ENCODE results near the gene RTN4RL2. TPM values are rescaled to one million over a fixed set of nuclear protein-coding genes. Genes with fewer than 3 reads are reported as not detected.

Gene RTN4RL2
- total and polyA plus RNA-seq, 9 of the 15 experiments (the other 6 are each of a cell fraction or from before 2014, with no cell fraction given), result 0.06 to 1.9 (median 0.34) TPM; not detected in 4

DNA sequence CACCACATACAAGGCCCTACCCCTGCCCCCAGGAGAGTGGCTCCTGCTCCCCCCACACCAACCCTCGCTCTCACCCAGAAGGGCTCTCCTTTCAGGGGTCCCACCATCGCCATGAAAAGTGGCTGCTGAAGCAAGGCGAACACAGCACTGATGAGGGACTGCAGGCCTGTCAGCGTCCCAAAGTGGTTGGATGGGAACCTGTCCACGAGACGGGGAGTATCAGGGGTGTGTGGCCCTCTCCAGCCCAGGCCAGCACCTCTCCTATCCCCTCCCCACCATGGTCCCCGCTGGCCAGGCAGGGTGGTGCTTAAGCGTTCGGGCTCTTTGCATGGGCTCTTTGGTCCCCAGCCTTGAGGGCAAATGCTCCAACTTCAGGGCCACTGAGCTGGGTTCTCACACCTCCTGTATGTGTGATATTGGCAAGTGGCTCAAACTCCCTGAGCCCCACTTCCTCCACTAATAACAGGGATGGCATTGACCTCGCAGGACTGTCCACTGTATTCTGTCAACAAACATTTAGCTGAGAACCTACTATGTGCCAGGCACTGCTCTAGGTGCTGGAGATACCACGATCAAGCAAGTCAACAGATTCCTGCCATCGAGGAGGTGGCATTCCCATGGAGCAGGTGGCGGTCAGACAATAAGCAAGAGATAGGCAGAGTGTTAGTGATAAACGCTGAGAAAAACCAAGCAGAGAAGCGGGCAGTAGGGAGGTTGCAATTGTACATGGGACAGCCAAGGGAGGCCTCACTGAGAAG, 26.9 kb downstream of the RTN4RL2 start:
- no peaks in the 10 kb centered on the region for H3K9me1 ChIP-seq (ENCODE audit: control insufficient read depth, insufficient read depth, low read length)
- DNase-seq (ENCODE audit: extremely low read depth in 1 of 4, low spot score in 3 of 4), result no peak
- H3K27ac ChIP-seq (ENCODE audit: extremely low read depth, low read depth, low read length), result no peak overlapping the region
- TF ChIP-seq POLR2G (IDR thresholded peaks at IDR 0.05; ENCODE audit: low read depth, low read length), result peak; percentile 54
- TF ChIP-seq, protein P1, sequence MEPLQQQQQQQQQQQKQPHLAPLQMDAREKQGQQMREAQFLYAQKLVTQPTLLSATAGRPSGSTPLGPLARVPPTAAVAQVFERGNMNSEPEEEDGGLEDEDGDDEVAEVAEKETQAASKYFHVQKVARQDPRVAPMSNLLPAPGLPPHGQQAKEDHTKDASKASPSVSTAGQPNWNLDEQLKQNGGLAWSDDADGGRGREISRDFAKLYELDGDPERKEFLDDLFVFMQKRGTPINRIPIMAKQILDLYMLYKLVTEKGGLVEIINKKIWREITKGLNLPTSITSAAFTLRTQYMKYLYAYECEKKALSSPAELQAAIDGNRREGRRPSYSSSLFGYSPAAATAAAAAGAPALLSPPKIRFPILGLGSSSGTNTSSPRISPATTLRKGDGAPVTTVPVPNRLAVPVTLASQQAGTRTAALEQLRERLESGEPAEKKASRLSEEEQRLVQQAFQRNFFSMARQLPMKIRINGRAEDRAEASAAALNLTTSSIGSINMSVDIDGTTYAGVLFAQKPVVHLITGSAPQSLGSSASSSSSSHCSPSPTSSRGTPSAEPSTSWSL (CRISPR knock-in tag; IDR thresholded peaks at IDR 0.05; ENCODE audit: borderline replicate concordance), result no peak
- 0 out of 2 replicates have a peak, but pooled peaks have one; percentile 22 for TF ChIP-seq RBFOX2 (IDR thresholded peaks at IDR 0.05; ENCODE audit: low read depth, low read length)
- TF ChIP-seq HEY1 (CRISPR knock-in tag; IDR thresholded peaks at IDR 0.05; ENCODE audit: borderline replicate concordance), result no peak
- no peak for TF ChIP-seq MAX (CRISPR knock-in tag; IDR thresholded peaks at IDR 0.05)
- TF ChIP-seq ZKSCAN1 (IDR thresholded peaks at IDR 0.05; ENCODE audit: low read depth, low read length), result peak; percentile 76
- peaks cover 0 to 8% of the 10 kb centered on the region in 2 experiments; a peak in 1 of 5 replicates for H3K4me1 ChIP-seq (replicated peaks in 1 of 2; ENCODE audit: control insufficient read depth in 2 of 2, insufficient read depth in 2 of 2, low read length in 2 of 2)
- ChIA-PET POLR2A (interaction anchor here (0.5 kb wide), 1 partner anchor 153 kb away, joined by 4 read pairs; no protein-coding TSS in a partner anchor), CTCF (ENCODE audit: low intra/inter-chr PET ratio) (no interaction called here)
- no peak overlapping the region for H3K4me3 ChIP-seq
- H2AFZ ChIP-seq (ENCODE audit: low read depth, low read length), result no peak overlapping the region
- H3K9me3 ChIP-seq (replicated peaks; ENCODE audit: control insufficient read depth, insufficient read depth, low read depth, low read length), result no peaks in the 10 kb centered on the region
- no peak for FAIRE-seq
- intact Hi-C loops (cut with micrococcal nuclease), result no loop called here
- in situ Hi-C loops (cut with MboI), result no loop called here
- H3K27me3 ChIP-seq (ENCODE audit: control insufficient read depth in 2 of 2, insufficient read depth in 2 of 2, low read length in 2 of 2), result no peaks in the 10 kb centered on the region
- 89% methylated on average over 15 of the region's 15 CpGs for WGBS (ENCODE audit: insufficient coverage, low coverage, missing lambda C conversion rate)
- peaks cover 80% of the 10 kb centered on the region for H3K36me3 ChIP-seq (ENCODE audit: control insufficient read depth, insufficient read depth, low read length)
- H3K79me2 ChIP-seq (ENCODE audit: control insufficient read depth, insufficient read depth, low read length), result no peaks in the 10 kb centered on the region
- ATAC-seq, result no peak
- no peaks in the 10 kb centered on the region for H4K20me1 ChIP-seq (replicated peaks; ENCODE audit: control insufficient read depth, insufficient read depth, low read length)
- peak overlapping the region in 1 of 2 experiments; percentile 4; a peak in 1 of 4 replicates for H3K9ac ChIP-seq (ENCODE audit: insufficient read depth in 1 of 2, low read depth in 2 of 2, low read length in 2 of 2)
- H3K4me2 ChIP-seq (ENCODE audit: insufficient read depth, low read length), result no peak overlapping the region
- BruUV-seq (replicated peaks), result no TSS peak
